ENCODE results near the gene PROB1. TPM values are rescaled to one million over a fixed set of nuclear protein-coding genes. Genes with fewer than 3 reads are reported as not detected.

Gene PROB1
- total RNA-seq, 1 donor: 0.99 TPM

- no peak for DNase-seq (ENCODE audit: low read depth)
- TF ChIP-seq, protein P1, sequence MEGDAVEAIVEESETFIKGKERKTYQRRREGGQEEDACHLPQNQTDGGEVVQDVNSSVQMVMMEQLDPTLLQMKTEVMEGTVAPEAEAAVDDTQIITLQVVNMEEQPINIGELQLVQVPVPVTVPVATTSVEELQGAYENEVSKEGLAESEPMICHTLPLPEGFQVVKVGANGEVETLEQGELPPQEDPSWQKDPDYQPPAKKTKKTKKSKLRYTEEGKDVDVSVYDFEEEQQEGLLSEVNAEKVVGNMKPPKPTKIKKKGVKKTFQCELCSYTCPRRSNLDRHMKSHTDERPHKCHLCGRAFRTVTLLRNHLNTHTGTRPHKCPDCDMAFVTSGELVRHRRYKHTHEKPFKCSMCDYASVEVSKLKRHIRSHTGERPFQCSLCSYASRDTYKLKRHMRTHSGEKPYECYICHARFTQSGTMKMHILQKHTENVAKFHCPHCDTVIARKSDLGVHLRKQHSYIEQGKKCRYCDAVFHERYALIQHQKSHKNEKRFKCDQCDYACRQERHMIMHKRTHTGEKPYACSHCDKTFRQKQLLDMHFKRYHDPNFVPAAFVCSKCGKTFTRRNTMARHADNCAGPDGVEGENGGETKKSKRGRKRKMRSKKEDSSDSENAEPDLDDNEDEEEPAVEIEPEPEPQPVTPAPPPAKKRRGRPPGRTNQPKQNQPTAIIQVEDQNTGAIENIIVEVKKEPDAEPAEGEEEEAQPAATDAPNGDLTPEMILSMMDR (IDR thresholded peaks at IDR 0.05; ENCODE audit: insufficient read depth, low read length): no peak
- no peak overlapping the region for H3K4me3 ChIP-seq (ENCODE audit: low read depth, low read length)
Measured at GRCh38 chr5:139406963-139407362, 12.1 kb upstream of the PROB1 start.

- TF ChIP-seq, protein P1 (IDR thresholded peaks at IDR 0.05; ENCODE audit: insufficient read depth, low read length): no peak
- no peak for DNase-seq (ENCODE audit: low read depth)
- H3K4me3 ChIP-seq (ENCODE audit: low read depth, low read length): no peak overlapping the region
Measured at GRCh38 chr5:139404484-139404840, 9.6 kb upstream of the PROB1 start.

DNA sequence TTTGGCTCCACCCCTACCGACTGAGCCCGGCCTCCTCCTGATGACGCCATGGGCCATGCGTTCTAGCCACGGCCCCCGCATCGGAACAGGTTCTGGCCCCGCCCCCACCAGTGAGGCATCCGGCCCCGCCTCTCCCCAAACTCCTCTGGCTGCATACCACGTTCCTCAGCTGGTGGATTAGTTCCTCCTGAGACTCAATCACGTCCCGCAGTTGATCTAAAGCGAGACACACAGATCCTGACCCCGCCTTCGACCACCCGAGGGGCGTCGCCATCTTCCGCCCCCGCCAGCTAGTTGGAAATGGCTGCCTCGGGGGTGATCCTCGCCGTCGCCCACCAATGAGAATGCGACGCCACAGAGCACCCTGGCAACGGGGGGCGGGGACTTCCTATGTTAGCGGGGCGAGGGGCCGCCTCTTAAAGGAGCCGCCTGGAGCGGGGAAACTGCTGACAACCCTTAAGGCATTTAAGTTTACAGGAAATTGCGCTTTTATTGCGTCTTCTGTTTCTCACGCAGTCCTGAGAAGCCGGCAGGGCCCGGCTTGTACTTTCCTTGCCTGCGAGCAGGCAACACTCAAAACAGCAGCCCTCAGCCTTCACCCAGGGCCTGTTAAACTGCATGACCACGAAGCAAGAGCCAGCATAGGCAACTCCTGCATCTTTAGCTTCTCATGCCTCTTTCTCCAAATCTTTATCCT is 9.0 kb upstream of the PROB1 start, which contains the start of gene SPATA24:
TSS of gene SPATA24 (minus strand) at position 303 of the 697 bp plus-strand sequence. CDS start at position 274, 29 bp downstream.
- DNase-seq (ENCODE audit: low read depth): peak; percentile 96
- TF ChIP-seq, protein P1 (IDR thresholded peaks at IDR 0.05; ENCODE audit: insufficient read depth, low read length): no peak
- H3K4me3 ChIP-seq (ENCODE audit: low read depth, low read length): peak within 1 kb of the TSS; percentile 79

GRCh38 chr5:139403418-139403786 is 8.5 kb upstream of the PROB1 start:
- no peak for DNase-seq (ENCODE audit: low read depth)
- TF ChIP-seq, protein P1 (IDR thresholded peaks at IDR 0.05; ENCODE audit: insufficient read depth, low read length): no peak
- H3K4me3 ChIP-seq (ENCODE audit: low read depth, low read length): peak overlapping the region; percentile 79

DNA sequence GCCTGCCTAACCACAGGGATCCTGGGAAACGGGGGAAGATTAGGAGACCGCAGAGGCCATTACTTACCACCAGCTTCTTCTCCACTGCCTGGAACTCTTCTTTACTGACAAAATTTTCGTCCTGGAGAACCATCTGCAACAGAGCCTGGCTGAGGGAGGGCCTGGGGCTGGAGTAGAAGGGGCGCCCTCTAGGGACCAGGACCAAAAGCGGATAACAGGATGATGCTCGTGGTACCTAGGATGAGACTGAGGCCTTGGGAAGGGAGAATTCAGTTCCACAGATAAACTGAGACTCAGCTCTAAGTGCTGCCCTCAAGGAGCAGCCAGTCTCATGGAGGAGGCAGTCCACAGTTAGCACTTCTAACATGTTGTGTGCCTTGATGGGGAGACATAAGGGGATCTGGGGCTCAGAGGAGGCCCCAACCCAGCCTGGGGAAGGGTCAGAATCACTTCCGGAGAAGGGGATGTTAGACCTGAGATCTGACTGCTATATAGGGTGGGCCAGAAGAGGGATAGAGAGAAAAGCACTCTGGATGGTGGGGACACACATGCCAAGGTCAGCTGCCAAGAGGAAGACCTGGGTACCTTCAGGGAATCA is 7.8 kb upstream of the PROB1 start:
- TF ChIP-seq, protein P1 (IDR thresholded peaks at IDR 0.05; ENCODE audit: insufficient read depth, low read length): peak; percentile 24
- no peak for DNase-seq (ENCODE audit: low read depth)
- no peak overlapping the region for H3K4me3 ChIP-seq (ENCODE audit: low read depth, low read length)

DNA sequence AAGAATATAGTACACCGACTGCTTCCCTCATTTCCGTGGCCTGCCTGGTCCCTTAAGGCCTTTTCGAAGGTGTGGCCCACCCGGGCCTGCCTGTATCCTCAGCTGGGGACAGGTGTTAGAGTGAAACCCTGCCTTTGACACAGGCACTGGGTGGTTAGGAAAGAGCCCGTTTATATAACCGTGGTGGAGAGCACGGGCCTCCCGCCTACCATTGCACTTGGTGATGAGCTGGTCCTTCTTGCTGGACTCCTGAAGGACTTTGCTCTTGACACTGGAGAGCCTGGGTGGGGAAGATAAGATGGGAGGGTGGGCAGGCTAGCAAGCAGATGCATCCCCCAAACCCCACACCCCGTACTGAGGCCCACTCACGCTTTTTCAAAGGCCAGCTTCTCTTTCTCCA is 6.6 kb upstream of the PROB1 start:
- no peak overlapping the region for H3K4me3 ChIP-seq (ENCODE audit: low read depth, low read length)
- DNase-seq (ENCODE audit: low read depth): no peak
- TF ChIP-seq, protein P1 (IDR thresholded peaks at IDR 0.05; ENCODE audit: insufficient read depth, low read length): no peak

Data from fibroblast of the aortic adventitia (primary cell).